NCI-H1930 (cell line): ENCODE data around the gene AXIN1.
"Not testable (repeated sequence)": the region's sequence is repeated elsewhere in the genome, so short reads cannot be mapped to it uniquely, and the experiment has no call there.

ENCODE experiments used
- DNase-seq, 2 experiments: peaks; one replicate each; lab custom pipeline; 2025; lab: John Stamatoyannopoulos, UW

Gene AXIN1

GRCh38 chr16:352547-353403, at the start of gene AXIN1:
AXIN1 (minus strand) TSS chr16:352723; CDS start chr16:347025, 5,698 bp downstream.
- peak; percentile 99 for DNase-seq

- peak; percentile 81 to 91 for DNase-seq
Observed at GRCh38 chr16:401468-402348, 49.2 kb upstream of the AXIN1 start, which contains the start of gene DECR2. DECR2 (plus strand) TSS chr16:401885; CDS start chr16:401964, 79 bp downstream.

GRCh38 chr16:400061-400591, 47.6 kb upstream of the AXIN1 start:
- DNase-seq, result no peak

- no peak for DNase-seq
Observed at GRCh38 chr16:399340-400019, 47.0 kb upstream of the AXIN1 start.

- DNase-seq, result no peak
Observed at GRCh38 chr16:398561-399339, 46.2 kb upstream of the AXIN1 start.

GRCh38 chr16:397736-398332, 45.3 kb upstream of the AXIN1 start:
- peak; percentile 41 to 69 for DNase-seq

- DNase-seq, result peak; percentile 52 to 76
Observed at GRCh38 chr16:397135-397661, 44.7 kb upstream of the AXIN1 start, which contains the start of gene NME4. NME4 (plus strand) TSS chr16:397199; CDS start chr16:397223, 24 bp downstream.

- DNase-seq, result peak; percentile 37 to 55
Observed at GRCh38 chr16:396605-397004, 44.1 kb upstream of the AXIN1 start.

GRCh38 chr16:396199-396598, 43.7 kb upstream of the AXIN1 start:
- DNase-seq, result peak in 1 of 2 experiments; percentile 36

GRCh38 chr16:392450-393030, 40.0 kb upstream of the AXIN1 start:
- DNase-seq, result no peak

- peak in 1 of 2 experiments; percentile 34 for DNase-seq
Observed at GRCh38 chr16:391885-392335, 39.4 kb upstream of the AXIN1 start.

GRCh38 chr16:389352-389751, 36.8 kb upstream of the AXIN1 start:
- no peak for DNase-seq

- not testable (repeated sequence) for DNase-seq
Observed at GRCh38 chr16:387761-388666, 35.5 kb upstream of the AXIN1 start.

GRCh38 chr16:386641-387156, 34.2 kb upstream of the AXIN1 start:
- DNase-seq, result no peak

- no peak for DNase-seq
Observed at GRCh38 chr16:383326-384051, 31.0 kb upstream of the AXIN1 start.

GRCh38 chr16:381789-382717, 29.5 kb upstream of the AXIN1 start, which contains the start of gene PGAP6:
PGAP6 (minus strand) TSS chr16:381978; CDS start chr16:381821, 157 bp downstream.
- DNase-seq, result peak; percentile 57 to 77
